ENCODE data around the gene RNF135. TPM values are rescaled to one million over a fixed set of nuclear protein-coding genes. Genes with fewer than 3 reads are reported as not detected.

RNF135 gene
- total and polyA plus RNA-seq, 9 donors: 7.8 to 11.2 (median 9.3) TPM

Other genes starting within 250 kb of the RNF135 start
- gene CRLF3, start 146.3 kb upstream of the RNF135 start, total RNA-seq: 7.4 TPM
- 10 to 100 TPM in 6 of 8 donors, 1 to 10 TPM in 2; 9.1 to 14.7 (median 11.1) TPM for gene CRLF3, start 146.3 kb upstream of the RNF135 start, polyA plus RNA-seq (ENCODE audit: insufficient read depth in 1 of 8, insufficient read length in 8 of 8, low replicate concordance in 1 of 8)
- 3.1 TPM for gene ATAD5, start 139.1 kb upstream of the RNF135 start, total RNA-seq
- gene ATAD5, start 139.1 kb upstream of the RNF135 start, polyA plus RNA-seq (ENCODE audit: insufficient read depth in 1 of 8, insufficient read length in 8 of 8, low replicate concordance in 1 of 8): 1 to 10 TPM; 2.6 to 4.6 (median 3.4) TPM
- gene TEFM, start 64.8 kb upstream of the RNF135 start, total RNA-seq: 16.4 TPM
- gene TEFM, start 64.8 kb upstream of the RNF135 start, polyA plus RNA-seq (ENCODE audit: insufficient read depth in 1 of 8, insufficient read length in 8 of 8, low replicate concordance in 1 of 8): 10 to 100 TPM; 10.3 to 13.7 (median 11.8) TPM
- 7.9 TPM for gene ADAP2, start 49.1 kb upstream of the RNF135 start, total RNA-seq
- 1 to 10 TPM; 3.9 to 6.6 (median 5.8) TPM for gene ADAP2, start 49.1 kb upstream of the RNF135 start, polyA plus RNA-seq (ENCODE audit: insufficient read depth in 1 of 8, insufficient read length in 8 of 8, low replicate concordance in 1 of 8)
- gene NF1, start 123.9 kb downstream of the RNF135 start, total RNA-seq: 30.4 TPM
- gene NF1, start 123.9 kb downstream of the RNF135 start, polyA plus RNA-seq (ENCODE audit: insufficient read depth in 1 of 8, insufficient read length in 8 of 8, low replicate concordance in 1 of 8): 10 to 100 TPM; 13.8 to 30.4 (median 22.5) TPM

All from muscle of leg (tissue), 9 donors.